ENCODE results near the gene PIP5K1B. TPM values are rescaled to one million over a fixed set of nuclear protein-coding genes. Genes with fewer than 3 reads are reported as not detected.

PIP5K1B gene
- total and polyA plus RNA-seq, 2 experiments from 2014 or later = 1.3 to 2.8 TPM

DNA sequence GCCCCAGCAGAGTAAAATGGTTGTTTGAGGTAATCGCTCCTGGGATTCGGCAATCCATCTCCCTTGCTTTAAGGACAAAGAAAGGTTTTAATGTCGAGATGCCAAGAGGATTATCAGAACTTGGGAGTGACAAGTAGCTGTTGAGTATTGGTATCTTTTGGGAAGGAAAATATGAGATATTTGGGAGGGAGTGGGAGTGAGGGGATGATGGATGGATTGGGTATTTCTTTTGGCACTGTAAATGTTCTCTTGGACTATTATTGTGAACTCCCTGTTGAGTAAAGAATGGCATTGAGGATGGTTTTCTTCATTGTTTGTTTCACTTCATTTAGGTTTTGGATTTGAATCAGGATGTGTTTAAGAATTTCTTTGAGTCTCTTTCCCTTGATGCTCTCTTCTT, 86.1 kb downstream of the PIP5K1B start:
- no peaks in the 10 kb centered on the region for H3K36me3 ChIP-seq (ENCODE audit: insufficient read depth)
- H3K4me3 ChIP-seq = no peak overlapping the region
- no peak overlapping the region for H3K4me3 Mint-ChIP-seq
- no peaks in the 10 kb centered on the region for H3K9me3 Mint-ChIP-seq
- H3K4me1 ChIP-seq (ENCODE audit: insufficient read depth) = no peaks in the 10 kb centered on the region
- H3K27me3 ChIP-seq (ENCODE audit: insufficient read depth) = no peaks in the 10 kb centered on the region
- H3K36me3 Mint-ChIP-seq (ENCODE audit: low read depth) = no peaks in the 10 kb centered on the region
- DNase-seq (ENCODE audit: low spot score) (no peak), ATAC-seq (no peak)
- no peak overlapping the region for H3K4me2 ChIP-seq
- H2AFZ ChIP-seq = no peak overlapping the region
- no peak overlapping the region for H3K27ac Mint-ChIP-seq
- H3K27me3 Mint-ChIP-seq (ENCODE audit: insufficient read depth, low read depth, poor library complexity) = peaks cover 1% of the 10 kb centered on the region
- TF ChIP-seq EZH2phosphoT487 (IDR thresholded peaks at IDR 0.05; ENCODE audit: unreplicated experiment) (no peak), CTCF (conservative IDR thresholded peaks at IDR 0.05; ENCODE audit: low read depth in 2 of 2) (no peak), ZNF331 (CRISPR knock-in tag; IDR thresholded peaks at IDR 0.05; ENCODE audit: low read depth) (no peak), POLR2AphosphoS5 (IDR thresholded peaks at IDR 0.05; ENCODE audit: low read depth) (no peak), STAT1 (IDR thresholded peaks at IDR 0.05; ENCODE audit: unreplicated experiment) (no peak), CREB1 (CRISPR knock-in tag; IDR thresholded peaks at IDR 0.05; ENCODE audit: low read depth) (no peak), ZNF114 (CRISPR knock-in tag; IDR thresholded peaks at IDR 0.05) (no peak), EZH2 (IDR thresholded peaks at IDR 0.05; ENCODE audit: low read depth, unreplicated experiment) (no peak), REST (IDR thresholded peaks at IDR 0.05; ENCODE audit: unreplicated experiment) (no peak), NANOG (IDR thresholded peaks at IDR 0.05; ENCODE audit: borderline replicate concordance) (no peak), JUNB (IDR thresholded peaks at IDR 0.05; ENCODE audit: unreplicated experiment) (no peak)
- TF ChIP-seq, protein P1, sequence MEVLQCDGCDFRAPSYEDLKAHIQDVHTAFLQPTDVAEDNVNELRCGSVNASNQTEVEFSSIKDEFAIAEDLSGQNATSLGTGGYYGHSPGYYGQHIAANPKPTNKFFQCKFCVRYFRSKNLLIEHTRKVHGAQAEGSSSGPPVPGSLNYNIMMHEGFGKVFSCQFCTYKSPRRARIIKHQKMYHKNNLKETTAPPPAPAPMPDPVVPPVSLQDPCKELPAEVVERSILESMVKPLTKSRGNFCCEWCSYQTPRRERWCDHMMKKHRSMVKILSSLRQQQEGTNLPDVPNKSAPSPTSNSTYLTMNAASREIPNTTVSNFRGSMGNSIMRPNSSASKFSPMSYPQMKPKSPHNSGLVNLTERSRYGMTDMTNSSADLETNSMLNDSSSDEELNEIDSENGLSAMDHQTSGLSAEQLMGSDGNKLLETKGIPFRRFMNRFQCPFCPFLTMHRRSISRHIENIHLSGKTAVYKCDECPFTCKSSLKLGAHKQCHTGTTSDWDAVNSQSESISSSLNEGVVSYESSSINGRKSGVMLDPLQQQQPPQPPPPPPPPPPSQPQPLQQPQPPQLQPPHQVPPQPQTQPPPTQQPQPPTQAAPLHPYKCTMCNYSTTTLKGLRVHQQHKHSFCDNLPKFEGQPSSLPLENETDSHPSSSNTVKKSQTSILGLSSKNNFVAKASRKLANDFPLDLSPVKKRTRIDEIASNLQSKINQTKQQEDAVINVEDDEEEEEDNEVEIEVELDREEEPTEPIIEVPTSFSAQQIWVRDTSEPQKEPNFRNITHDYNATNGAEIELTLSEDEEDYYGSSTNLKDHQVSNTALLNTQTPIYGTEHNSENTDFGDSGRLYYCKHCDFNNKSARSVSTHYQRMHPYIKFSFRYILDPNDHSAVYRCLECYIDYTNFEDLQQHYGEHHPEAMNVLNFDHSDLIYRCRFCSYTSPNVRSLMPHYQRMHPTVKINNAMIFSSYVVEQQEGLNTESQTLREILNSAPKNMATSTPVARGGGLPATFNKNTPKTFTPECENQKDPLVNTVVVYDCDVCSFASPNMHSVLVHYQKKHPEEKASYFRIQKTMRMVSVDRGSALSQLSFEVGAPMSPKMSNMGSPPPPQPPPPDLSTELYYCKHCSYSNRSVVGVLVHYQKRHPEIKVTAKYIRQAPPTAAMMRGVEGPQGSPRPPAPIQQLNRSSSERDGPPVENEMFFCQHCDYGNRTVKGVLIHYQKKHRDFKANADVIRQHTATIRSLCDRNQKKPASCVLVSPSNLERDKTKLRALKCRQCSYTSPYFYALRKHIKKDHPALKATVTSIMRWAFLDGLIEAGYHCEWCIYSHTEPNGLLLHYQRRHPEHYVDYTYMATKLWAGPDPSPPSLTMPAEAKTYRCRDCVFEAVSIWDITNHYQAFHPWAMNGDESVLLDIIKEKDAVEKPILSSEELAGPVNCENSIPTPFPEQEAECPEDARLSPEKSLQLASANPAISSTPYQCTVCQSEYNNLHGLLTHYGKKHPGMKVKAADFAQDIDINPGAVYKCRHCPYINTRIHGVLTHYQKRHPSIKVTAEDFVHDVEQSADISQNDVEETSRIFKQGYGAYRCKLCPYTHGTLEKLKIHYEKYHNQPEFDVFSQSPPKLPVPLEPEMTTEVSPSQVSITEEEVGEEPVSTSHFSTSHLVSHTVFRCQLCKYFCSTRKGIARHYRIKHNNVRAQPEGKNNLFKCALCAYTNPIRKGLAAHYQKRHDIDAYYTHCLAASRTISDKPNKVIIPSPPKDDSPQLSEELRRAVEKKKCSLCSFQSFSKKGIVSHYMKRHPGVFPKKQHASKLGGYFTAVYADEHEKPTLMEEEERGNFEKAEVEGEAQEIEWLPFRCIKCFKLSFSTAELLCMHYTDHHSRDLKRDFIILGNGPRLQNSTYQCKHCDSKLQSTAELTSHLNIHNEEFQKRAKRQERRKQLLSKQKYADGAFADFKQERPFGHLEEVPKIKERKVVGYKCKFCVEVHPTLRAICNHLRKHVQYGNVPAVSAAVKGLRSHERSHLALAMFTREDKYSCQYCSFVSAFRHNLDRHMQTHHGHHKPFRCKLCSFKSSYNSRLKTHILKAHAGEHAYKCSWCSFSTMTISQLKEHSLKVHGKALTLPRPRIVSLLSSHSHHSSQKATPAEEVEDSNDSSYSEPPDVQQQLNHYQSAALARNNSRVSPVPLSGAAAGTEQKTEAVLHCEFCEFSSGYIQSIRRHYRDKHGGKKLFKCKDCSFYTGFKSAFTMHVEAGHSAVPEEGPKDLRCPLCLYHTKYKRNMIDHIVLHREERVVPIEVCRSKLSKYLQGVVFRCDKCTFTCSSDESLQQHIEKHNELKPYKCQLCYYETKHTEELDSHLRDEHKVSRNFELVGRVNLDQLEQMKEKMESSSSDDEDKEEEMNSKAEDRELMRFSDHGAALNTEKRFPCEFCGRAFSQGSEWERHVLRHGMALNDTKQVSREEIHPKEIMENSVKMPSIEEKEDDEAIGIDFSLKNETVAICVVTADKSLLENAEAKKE (CRISPR knock-in tag; IDR thresholded peaks at IDR 0.05) = no peak
- TF ChIP-seq, protein P2, sequence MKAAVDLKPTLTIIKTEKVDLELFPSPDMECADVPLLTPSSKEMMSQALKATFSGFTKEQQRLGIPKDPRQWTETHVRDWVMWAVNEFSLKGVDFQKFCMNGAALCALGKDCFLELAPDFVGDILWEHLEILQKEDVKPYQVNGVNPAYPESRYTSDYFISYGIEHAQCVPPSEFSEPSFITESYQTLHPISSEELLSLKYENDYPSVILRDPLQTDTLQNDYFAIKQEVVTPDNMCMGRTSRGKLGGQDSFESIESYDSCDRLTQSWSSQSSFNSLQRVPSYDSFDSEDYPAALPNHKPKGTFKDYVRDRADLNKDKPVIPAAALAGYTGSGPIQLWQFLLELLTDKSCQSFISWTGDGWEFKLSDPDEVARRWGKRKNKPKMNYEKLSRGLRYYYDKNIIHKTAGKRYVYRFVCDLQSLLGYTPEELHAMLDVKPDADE (IDR thresholded peaks at IDR 0.05) = no peak
- no peaks in the 10 kb centered on the region for H3F3A ChIP-seq (replicated peaks; ENCODE audit: low read depth)
- H3K9me2 ChIP-seq (ENCODE audit: insufficient read depth) = no peaks in the 10 kb centered on the region
- H4K20me1 ChIP-seq (replicated peaks; ENCODE audit: insufficient read depth) = no peaks in the 10 kb centered on the region
- H3K79me2 ChIP-seq (replicated peaks; ENCODE audit: insufficient read depth) = no peaks in the 10 kb centered on the region
- peaks cover 5% of the 10 kb centered on the region; the same call in 2 of the 3 replicates for H3K4me1 Mint-ChIP-seq
- H3K27ac ChIP-seq (ENCODE audit: low read depth) = no peak overlapping the region

All from GM23338 (cell line).